AG20443 (cell line): ENCODE data around the gene IDH2.
A peak's percentile ranks its signal among the peaks of the same experiment; 100 is the strongest.

ENCODE experiments used
- DNase-seq: peaks from one replicate; pipeline ENCODE4 v3.0.0; 2012; ENCODE audit warnings: low spot score, mixed read lengths

The IDH2 gene

GRCh38 chr15:90062973-90063769, 39.1 kb downstream of the IDH2 start:
- DNase-seq: no peak

- no peak for DNase-seq
Measured at GRCh38 chr15:90062462-90062932, 39.8 kb downstream of the IDH2 start.

GRCh38 chr15:90062023-90062442, 40.2 kb downstream of the IDH2 start:
- DNase-seq: no peak

- peak; percentile 40 for DNase-seq
Measured at GRCh38 chr15:90060797-90061196, 41.5 kb downstream of the IDH2 start.

GRCh38 chr15:90059208-90059985, 42.9 kb downstream of the IDH2 start:
- DNase-seq: no peak

- no peak for DNase-seq
Measured at GRCh38 chr15:90058775-90059174, 43.5 kb downstream of the IDH2 start.

- no peak for DNase-seq
Measured at GRCh38 chr15:90058308-90058707, 44.0 kb downstream of the IDH2 start.

GRCh38 chr15:90056529-90056928, 45.7 kb downstream of the IDH2 start:
- no peak for DNase-seq

GRCh38 chr15:90055182-90055581, 47.1 kb downstream of the IDH2 start:
- no peak for DNase-seq

GRCh38 chr15:90054618-90055097, 47.6 kb downstream of the IDH2 start:
- no peak for DNase-seq

GRCh38 chr15:90053685-90054466, 48.4 kb downstream of the IDH2 start:
- no peak for DNase-seq

- DNase-seq: no peak
Measured at GRCh38 chr15:90051874-90052273, 50.4 kb downstream of the IDH2 start.

GRCh38 chr15:90049666-90050604, 52.3 kb downstream of the IDH2 start:
- DNase-seq: no peak

GRCh38 chr15:90049030-90049429, 53.2 kb downstream of the IDH2 start:
- no peak for DNase-seq

- no peak for DNase-seq
Measured at GRCh38 chr15:90047956-90048575, 54.2 kb downstream of the IDH2 start.

- no peak for DNase-seq
Measured at GRCh38 chr15:90046911-90047392, 55.3 kb downstream of the IDH2 start.

GRCh38 chr15:90046289-90046688, 56.0 kb downstream of the IDH2 start:
- no peak for DNase-seq

- DNase-seq: no peak
Measured at GRCh38 chr15:90044916-90045371, 57.3 kb downstream of the IDH2 start.

- DNase-seq: no peak
Measured at GRCh38 chr15:90044191-90044590, 58.1 kb downstream of the IDH2 start.

- DNase-seq: no peak
Measured at GRCh38 chr15:90043530-90044010, 58.7 kb downstream of the IDH2 start.
